ENCODE measurements around the gene ENGASE.

The ENGASE gene

GRCh38 chr17:79093270-79093669 lies 18.6 kb downstream of the ENGASE start:
- no peak for DNase-seq (ENCODE audit: low spot score)

GRCh38 chr17:79094261-79094660 lies 19.6 kb downstream of the ENGASE start:
- no peak for DNase-seq (ENCODE audit: low spot score)

DNA sequence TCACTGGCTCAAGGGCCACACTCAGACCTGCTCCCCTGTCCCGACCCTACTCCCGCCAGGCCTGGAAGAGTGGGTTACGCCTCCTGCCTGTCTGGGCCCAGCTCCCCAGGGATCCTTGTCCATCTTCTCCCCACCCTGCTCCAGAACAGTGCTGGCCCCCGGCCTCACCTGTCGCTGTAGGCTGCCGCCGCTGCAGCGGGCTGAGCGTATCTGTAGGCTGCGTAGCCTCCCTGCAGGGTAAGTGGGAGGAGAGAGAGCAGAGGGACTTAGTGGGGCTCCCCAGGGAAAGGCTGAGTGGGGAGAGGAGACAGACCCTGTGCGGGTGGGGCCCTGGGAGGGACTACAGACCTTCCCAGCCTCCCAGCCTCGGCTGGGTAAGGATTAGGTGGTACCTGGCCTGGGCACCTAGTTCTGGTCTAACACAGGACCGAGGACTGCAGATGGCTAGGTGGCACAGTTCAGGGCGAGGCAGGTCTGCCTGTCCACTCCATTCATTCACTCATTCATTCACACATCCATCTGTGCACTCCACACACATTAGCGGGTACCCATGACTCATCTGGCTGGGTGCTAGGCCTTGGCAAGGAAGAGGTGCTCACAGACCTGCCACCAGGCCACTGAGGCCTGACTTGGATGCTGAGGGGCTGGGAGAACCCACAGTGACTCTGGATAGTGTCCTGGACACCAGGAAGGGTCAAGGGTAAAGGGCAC lies 20.9 kb downstream of the ENGASE start:
- no peak for DNase-seq (ENCODE audit: low spot score)

DNA sequence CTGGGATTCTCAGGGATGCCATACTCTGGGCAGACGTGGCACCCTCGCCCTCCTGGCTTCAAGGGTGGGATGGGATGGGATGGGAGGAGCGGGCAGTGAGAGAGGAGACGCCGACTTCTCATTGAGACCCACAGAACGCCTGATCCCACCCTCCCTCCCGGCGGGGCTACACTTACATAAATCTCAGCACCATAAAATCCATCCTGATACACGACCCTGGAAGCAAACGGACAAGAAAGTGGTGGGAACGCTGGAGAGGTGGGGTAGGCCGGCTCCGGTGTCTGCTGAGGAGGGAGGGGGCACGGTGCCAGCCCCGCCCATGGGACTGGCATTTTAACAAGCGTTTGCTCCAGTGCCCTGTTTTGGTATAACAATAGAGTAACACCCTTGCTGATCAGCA lies 21.9 kb downstream of the ENGASE start:
- no peak for DNase-seq (ENCODE audit: low spot score)

DNA sequence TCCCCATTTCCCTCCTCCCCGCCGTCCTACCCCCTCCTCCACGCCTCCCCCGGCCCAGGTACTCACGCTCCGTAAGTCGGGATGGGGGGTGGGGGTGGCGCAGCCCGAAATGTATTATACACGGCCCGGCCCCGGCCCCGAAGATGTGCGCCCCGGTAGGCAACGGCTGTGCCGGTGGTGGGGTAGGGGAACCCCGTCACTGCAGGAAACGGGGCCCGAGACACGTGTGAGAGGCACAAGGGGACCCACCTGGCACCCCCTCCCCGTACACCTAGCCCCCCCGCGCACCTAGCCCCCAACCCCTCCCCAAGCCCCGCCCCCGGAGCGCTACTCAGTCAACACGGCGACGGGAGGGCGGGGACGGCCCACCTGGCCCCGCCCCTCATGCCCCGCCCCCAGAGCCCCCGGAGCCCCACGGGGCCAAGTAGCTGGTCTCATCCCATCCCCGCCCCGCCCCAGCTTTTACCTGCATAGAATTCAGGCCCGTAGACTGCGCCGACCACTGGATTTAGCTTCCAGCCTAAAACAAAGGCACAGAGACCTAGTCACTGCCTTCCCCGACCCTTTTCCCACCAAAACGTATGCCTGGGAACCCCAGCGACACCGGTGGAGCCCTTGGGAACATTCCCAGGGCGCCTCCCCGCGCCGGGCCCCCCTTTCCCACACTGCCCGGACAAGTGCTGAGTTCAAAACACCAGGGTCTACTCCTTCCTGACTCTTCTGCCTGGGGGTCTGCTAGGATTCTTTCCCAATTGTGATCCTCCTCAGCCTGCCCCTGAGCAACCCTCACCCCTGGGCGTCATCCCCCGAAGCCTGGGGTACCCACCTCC lies 22.8 kb downstream of the ENGASE start:
- no peak for DNase-seq (ENCODE audit: low spot score)

GRCh38 chr17:79098282-79098867 lies 23.8 kb downstream of the ENGASE start:
- no peak for DNase-seq (ENCODE audit: low spot score)

DNA sequence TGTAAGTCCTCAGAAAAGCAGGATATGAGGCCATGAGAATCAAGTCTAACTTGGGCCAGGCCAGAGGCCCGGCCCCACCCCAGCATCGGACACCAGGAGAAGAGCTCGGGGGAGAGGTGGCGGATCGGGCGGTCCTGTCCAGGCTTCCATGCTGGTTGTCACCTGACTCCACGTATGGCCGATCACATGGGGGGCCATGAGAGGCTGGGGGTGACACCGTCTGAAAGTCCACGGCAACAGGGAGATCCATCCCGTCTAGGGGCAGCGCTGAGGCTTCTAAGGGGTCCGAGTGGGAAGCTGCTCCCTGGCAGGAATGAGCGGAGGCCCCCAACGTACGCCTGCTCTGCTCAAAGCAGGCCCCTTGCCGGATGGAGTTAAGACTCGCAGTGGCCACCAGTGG lies 25.8 kb downstream of the ENGASE start:
- no peak for DNase-seq (ENCODE audit: low spot score)

GRCh38 chr17:79101111-79101673 lies 26.6 kb downstream of the ENGASE start:
- DNase-seq (ENCODE audit: low spot score), result no peak

- no peak for DNase-seq (ENCODE audit: low spot score)
Measured at GRCh38 chr17:79102214-79102613, 27.6 kb downstream of the ENGASE start.

GRCh38 chr17:79104898-79105600 lies 30.4 kb downstream of the ENGASE start:
- no peak for DNase-seq (ENCODE audit: low spot score)

DNA sequence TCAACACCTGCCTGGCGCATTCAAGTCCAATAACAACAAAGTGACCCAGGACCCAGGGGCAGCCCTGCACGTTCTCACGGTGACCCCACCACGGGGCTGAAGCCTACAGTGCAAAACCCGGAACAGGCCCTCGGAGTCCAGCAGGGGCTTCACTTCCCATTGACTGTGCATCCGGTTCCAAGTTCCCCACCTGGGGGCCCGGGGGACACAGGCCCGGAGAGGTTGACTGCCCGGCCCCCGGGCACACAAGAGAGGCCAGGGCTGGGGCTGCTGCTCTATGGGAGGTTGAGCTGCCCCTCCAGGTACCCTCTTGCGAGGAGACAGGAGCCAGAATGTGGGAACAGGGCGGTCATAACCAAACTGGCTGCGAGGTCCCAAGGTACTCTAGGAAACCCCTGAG lies 31.3 kb downstream of the ENGASE start:
- no peak for DNase-seq (ENCODE audit: low spot score)

DNA sequence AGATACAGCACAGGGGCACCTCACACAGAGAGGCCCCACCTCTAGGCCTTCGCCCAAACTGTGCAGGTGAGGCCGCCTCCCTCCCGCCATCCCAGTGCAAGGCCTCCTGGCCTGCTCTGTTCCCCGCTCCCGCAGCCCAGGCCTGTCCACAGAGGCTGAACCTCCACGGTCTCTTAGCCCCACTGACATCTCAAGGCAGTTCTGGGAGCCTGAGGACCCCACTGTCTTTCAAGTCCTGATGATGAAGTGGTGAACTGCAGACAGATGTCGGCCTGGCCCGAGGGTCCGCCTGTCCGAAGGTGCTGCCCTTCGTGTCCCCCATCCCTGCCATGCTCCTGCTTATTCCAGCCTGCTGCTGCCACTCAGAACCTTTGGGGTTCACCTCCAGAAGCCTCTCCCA lies 32.3 kb downstream of the ENGASE start:
- DNase-seq (ENCODE audit: low spot score), result no peak

DNA sequence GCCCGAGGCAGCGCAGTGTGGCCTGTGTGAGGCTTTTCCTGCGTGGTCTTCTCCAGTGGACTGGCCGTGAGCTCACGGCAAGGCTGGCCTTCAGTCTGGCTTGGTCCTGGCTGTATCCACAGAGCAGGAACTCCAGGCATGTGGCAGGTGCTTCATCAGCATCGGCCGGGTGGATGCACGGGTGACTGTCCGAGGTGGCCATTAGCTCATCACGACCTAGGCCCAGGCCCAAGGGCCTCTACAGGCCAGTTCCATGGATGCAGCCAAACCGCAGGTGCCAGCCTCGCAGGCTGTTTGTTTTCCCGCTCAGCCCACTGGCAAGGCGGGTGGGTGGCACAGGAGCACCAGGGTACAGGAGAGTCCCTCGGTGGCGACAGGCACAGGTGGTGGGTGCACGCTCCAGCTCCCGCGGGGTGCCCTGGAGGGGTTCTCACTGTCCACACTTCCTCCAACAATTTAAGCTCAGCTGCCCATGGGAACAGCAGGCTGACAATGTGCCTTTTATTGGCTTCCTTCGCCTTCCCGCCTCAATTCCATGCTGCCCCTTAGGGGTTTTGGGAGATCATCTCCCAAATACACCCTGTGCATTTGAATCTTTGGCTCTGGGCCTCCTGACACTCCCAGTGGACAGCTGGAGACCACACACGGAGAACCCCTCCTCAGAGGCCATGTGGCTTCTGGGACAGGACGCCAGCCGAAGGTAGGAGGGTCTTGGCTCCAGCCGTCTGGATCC lies 33.0 kb downstream of the ENGASE start:
- no peak for DNase-seq (ENCODE audit: low spot score)

DNA sequence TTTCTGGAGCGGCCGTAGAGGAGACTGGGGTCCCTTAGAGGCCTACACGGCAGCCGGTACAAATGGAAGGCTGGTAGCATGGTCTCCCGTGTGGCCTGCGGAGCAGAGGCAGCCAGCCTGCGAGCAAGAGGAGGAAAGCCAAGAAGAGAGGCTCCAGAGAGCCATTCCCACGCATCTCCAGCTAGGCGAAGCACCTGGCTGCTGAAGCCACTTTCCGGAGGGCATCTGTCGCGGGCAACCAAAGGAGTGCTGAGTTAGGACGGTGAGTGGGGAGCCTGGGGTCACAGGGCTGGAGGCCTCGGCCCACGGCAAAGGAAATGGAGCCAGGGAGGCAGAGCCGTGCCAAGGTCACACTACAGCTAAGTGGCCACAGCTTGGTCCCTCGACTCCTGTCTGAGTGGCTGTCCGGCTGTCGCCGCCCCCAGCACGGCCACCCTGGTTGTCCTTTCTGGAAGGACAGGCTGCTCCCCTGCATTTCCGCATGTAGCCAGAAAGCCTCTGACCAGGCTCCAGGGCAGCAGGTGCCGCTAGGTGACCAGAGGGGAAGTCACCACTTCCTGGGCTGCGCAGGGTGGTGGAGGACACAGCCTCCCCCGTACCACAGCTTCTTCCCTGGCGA lies 33.7 kb downstream of the ENGASE start:
- no peak for DNase-seq (ENCODE audit: low spot score)

DNA sequence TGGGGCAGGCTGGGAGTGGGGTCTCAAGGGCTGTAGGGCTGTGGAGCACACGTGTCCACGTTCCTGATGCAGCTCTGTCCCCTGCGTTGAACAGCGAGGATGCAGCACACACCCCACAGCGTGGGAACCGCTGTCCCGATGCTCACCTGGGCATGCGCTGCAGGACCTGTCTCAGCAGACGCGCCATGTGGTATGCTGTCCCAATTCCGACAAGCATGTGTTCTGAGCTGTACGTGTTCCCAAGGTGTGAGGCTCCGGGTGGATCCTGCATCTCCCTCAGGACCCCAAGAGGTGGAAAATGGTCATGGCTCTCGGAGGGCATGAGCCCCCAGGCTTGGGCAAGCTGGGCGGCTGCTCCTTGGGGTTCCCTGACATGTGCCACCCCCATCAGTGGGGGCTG lies 34.2 kb downstream of the ENGASE start:
- DNase-seq (ENCODE audit: low spot score), result no peak

DNA sequence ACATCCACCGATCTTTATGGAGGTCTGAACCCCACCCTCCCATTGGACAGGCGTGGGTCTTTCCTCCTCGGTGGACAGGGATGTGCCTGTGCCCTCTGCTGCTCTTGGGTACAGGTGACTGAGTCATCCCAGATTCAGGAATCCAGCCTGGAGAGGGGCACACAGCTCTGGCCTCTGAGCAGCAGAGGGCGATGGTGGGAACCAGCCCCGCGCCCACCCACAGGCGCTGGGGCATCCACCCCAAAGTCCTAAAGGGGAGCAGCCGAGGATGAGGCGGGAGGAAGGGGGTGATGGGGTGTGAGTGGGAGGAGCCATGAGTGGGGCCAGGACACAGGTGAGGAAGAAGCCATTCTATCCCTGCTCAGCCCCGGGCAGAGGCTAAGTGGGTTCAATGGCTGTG lies 35.0 kb downstream of the ENGASE start:
- DNase-seq (ENCODE audit: low spot score), result no peak

DNA sequence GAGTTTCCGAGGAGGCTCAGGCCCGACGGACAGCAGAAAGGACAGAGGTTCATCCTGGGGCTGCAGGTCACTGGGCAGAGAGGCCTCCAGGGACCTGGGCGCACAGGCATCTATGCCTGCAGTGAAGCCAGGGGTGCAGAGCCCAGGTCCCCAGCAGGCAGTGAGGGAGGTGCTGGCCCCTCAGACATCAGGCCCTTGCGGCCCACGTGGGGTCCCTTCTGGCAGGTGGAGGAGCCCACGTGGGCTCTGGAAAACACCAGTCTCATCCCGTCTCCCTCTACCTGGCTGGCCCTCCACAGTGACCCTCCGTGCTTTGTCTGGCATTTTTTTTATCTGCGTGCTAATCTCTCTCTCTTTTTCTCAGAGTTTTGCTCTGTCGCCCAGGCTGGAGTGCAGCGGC lies 36.5 kb downstream of the ENGASE start:
- no peak for DNase-seq (ENCODE audit: low spot score)

GRCh38 chr17:79112471-79112870 lies 37.8 kb downstream of the ENGASE start:
- no peak for DNase-seq (ENCODE audit: low spot score)

GRCh38 chr17:79113699-79114457 lies 39.3 kb downstream of the ENGASE start:
- no peak for DNase-seq (ENCODE audit: low spot score)
